Natural killer cell treated with Interleukin-12 subunit alpha and Interleukin-12 subunit beta and Interleukin-15 and Interleukin-18, amount 100 ng/mL, for 72 hours (primary cell): ENCODE measurements around the gene CRYBG1. TPM values are rescaled to one million over a fixed set of nuclear protein-coding genes. Genes with fewer than 3 reads are reported as not detected.

Source experiments
- ATAC-seq, 2 donors: fragments of 150-1000 bp; cut with Tn5 transposase in 1 of 2; sonication (Bioruptor Pico), chemical (Tn5 transposase) in 1 of 2; 2 replicates each; pipeline ENCODE4 v1.10.0; 2021
- DNase-seq: peaks from one replicate; pipeline ENCODE4 v3.0.0; 2022; ENCODE audit warnings: low spot score
- H3K27ac Mint-ChIP-seq, 2 donors: 1 replicate in 1 of 2; 2 replicates in 1 of 2; pipeline ENCODE4 v1.8.0; 2022; ENCODE audit warnings: mixed read lengths in 2 of 2, mild to moderate bottlenecking in 1 of 2, moderate library complexity in 1 of 2
- H3K27me3 Mint-ChIP-seq, 2 donors: 1 replicate in 1 of 2; 2 replicates in 1 of 2; pipeline ENCODE4 v1.8.0; 2022; ENCODE audit warnings: mixed read lengths in 2 of 2
- H3K36me3 Mint-ChIP-seq: one replicate; pipeline ENCODE4 v1.8.0; 2022; ENCODE audit warnings: mixed read lengths
- H3K4me1 Mint-ChIP-seq, 2 donors: 1 replicate in 1 of 2; 2 replicates in 1 of 2; pipeline ENCODE4 v1.8.0; 2022; ENCODE audit warnings: low read depth in 2 of 2, mixed read lengths in 2 of 2, mild to moderate bottlenecking in 1 of 2
- H3K4me3 Mint-ChIP-seq: one replicate; pipeline ENCODE4 v1.8.0; 2022; ENCODE audit warnings: mixed read lengths
- H3K9me3 Mint-ChIP-seq: 2 replicates; pipeline ENCODE4 v1.8.0; 2022; ENCODE audit warnings: mixed read lengths
- total RNA-seq, 2 donors: library from RNA; stranded (reverse); gene quantifications; one replicate each; pipeline ENCODE4 v1.2.3, GENCODE V29; 2022

The CRYBG1 gene
- total RNA-seq, 2 donors from 2014 or later, result 5.8 to 17.0 TPM

DNA sequence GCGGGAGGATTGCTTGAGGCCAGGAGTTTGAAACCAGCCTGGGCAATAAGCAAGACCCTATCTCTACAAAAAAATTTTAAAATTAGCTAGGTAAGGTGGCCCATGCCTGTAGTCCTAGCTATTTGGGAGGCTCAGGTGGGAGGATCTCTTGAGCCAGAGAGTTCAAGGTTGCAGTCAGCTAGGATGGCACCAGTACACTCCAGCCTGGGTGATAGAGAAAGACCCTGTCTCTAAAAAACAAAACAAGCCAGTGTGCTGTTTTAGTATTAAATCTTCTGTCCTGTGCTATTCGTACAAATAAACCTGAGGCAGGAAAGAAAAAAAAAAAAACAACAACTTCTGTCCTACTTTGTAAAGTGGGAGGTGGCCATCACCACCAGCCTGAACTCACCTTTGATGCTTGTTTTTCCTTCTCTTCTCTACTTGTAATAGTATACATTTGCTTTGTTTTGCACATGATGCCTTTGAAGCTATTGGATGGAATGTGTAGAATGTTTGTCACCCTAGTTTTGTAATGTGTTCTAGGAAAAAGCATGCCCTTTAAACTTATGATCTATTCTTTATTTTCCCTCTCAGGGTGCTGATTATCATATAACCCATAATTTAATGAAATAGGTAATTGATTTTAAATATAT is 102.5 kb downstream of the CRYBG1 start:
- no peaks in the 10 kb centered on the region for H3K36me3 Mint-ChIP-seq
- no peak overlapping the region for H3K4me3 Mint-ChIP-seq
- no peaks in the 10 kb centered on the region for H3K9me3 Mint-ChIP-seq
- no peaks in the 10 kb centered on the region for H3K4me1 Mint-ChIP-seq
- H3K27me3 Mint-ChIP-seq, result peaks cover 25 to 29% of the 10 kb centered on the region in 2 donors
- no peak overlapping the region for H3K27ac Mint-ChIP-seq
- no peak for DNase-seq
- no peak for ATAC-seq

DNA sequence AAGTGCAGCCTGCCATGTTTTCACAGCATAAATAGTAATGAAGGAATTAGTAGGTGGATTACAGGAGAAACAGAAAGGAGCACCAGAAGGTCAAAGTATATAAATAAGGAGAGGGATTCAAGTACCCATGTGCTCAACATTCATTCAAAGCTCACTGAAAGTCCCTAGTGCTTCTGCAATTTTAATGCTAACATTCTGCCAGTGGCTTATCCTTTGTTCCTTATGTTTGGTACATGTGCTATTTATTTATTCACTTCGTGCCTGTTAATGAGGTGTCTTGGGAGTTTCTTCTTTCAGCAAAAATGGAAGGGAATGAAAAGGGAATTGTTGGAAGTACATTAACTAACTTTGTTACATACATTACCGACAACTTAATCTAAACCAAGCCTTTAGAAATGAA is 105.7 kb downstream of the CRYBG1 start:
- DNase-seq (no peak), ATAC-seq (no peak)
- Mint-ChIP-seq H3K9me3 (no peaks in the 10 kb centered on the region), H3K27ac (no peak overlapping the region), H3K36me3 (no peaks in the 10 kb centered on the region), H3K27me3 (peaks cover 23 to 30% of the 10 kb centered on the region in 2 donors), H3K4me1 (no peaks in the 10 kb centered on the region), H3K4me3 (no peak overlapping the region)

DNA sequence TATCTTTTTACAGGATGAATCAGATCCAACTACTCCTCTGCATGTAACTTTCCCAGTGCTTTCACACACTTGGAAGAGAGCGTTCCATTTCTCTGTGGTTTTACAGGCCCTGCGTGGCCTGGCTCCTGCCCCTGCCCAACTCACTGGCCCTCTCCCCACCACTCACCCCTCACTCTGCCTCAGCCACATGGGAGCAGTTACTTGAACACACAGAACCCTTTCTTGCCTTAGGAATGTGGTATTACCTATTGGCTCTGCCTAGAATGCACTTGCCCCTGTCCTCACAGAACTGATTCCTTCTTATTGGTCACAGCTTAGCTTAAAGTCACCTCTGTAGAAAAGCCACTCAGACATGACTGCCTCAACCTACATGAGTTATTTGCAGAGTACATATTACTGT is 108.4 kb downstream of the CRYBG1 start:
- DNase-seq, result no peak
- no peak overlapping the region for H3K27ac Mint-ChIP-seq
- ATAC-seq, result no peak
- H3K36me3 Mint-ChIP-seq, result no peaks in the 10 kb centered on the region
- H3K4me1 Mint-ChIP-seq, result no peaks in the 10 kb centered on the region
- peaks cover 21 to 24% of the 10 kb centered on the region in 2 donors for H3K27me3 Mint-ChIP-seq
- no peak overlapping the region for H3K4me3 Mint-ChIP-seq
- no peaks in the 10 kb centered on the region for H3K9me3 Mint-ChIP-seq

DNA sequence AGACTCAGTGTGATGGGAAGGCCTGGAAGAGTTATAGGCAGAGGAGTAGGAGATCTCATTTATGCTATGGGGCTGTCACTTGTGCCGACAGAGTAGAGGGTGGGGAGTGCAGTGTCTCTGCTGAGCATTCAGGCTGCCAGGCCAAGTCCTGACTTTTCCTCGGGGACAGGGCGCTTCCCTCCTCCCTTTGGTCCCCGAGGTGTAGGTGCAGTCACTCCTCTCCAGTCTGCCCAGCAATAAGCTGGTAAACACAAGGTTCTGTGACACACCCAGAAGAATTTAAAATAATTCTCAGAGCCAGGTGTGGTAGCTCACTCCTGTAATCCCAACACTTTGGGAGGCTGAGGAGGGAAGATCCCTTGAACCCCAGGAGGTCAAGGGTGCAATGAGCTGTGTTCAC is 109.4 kb downstream of the CRYBG1 start:
- peaks cover 21 to 24% of the 10 kb centered on the region in 2 donors for H3K27me3 Mint-ChIP-seq
- H3K4me3 Mint-ChIP-seq, result no peak overlapping the region
- H3K4me1 Mint-ChIP-seq, result no peaks in the 10 kb centered on the region
- no peak for DNase-seq
- H3K9me3 Mint-ChIP-seq, result no peaks in the 10 kb centered on the region
- H3K36me3 Mint-ChIP-seq, result no peaks in the 10 kb centered on the region
- H3K27ac Mint-ChIP-seq, result no peak overlapping the region
- ATAC-seq, result no peak

DNA sequence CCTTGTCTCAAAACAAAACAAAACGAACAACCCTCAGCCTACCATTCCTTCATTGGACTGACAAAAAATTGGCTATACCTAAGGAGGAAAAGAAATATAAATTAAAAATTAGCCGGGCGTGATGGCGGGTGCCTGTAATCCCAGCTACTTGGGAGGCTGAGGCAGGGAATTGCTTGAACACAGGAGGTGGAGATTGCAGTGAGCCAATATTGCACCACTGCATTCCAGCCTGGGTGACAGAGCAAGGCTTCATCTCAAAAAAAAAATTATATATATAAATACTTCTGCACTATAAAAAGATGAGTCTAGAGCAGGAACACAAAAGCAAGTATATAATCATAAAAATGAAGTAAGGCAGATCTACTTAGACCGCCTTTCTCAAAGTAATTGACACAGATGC is 109.8 kb downstream of the CRYBG1 start:
- DNase-seq, result no peak
- Mint-ChIP-seq H3K27me3 (peaks cover 18 to 24% of the 10 kb centered on the region in 2 donors), H3K27ac (no peak overlapping the region), H3K9me3 (no peaks in the 10 kb centered on the region), H3K4me3 (no peak overlapping the region), H3K36me3 (no peaks in the 10 kb centered on the region), H3K4me1 (no peaks in the 10 kb centered on the region)
- no peak for ATAC-seq

DNA sequence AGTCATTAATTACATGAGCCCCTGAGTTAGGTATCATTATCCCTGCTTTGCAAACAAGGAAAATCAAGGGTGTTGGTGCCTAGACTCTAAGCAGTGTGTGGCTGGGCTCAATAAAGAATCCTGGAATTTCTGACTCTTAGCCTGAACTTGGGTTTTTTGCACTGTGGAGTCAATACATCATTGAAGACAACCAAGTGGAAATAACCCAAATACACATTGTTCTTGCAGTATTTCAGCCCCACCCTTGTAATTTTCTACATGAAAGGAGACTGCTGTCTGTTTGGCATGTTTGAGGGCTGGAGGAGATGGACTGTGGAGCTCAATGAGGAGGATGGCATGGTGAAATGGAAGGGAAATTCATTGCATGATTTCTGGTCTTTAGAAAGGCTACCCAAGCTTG is 110.3 kb downstream of the CRYBG1 start:
- ATAC-seq (no peak), DNase-seq (no peak)
- no peak overlapping the region for H3K4me3 Mint-ChIP-seq
- no peak overlapping the region for H3K27ac Mint-ChIP-seq
- H3K36me3 Mint-ChIP-seq, result no peaks in the 10 kb centered on the region
- H3K27me3 Mint-ChIP-seq, result peaks cover 18 to 22% of the 10 kb centered on the region in 2 donors
- H3K9me3 Mint-ChIP-seq, result no peaks in the 10 kb centered on the region
- no peaks in the 10 kb centered on the region for H3K4me1 Mint-ChIP-seq

DNA sequence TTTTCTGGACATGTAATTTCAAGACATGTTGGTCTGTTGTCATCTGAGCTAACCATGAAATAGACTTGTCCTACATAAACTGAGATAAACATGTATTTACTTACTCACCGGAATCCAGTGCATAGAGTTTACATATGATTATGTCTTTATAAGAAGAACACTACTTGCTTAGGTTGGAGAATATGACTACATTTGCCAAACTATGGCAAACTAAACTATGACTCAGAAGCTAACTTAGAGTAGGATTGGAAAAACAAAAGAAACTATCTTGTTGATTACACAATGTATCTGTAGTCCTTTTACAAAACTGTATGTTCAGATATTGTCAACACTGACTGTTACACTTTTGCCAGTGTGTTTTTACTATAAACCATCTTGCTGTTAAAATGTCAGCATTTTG is 113.3 kb downstream of the CRYBG1 start:
- Mint-ChIP-seq H3K4me3 (no peak overlapping the region), H3K9me3 (no peaks in the 10 kb centered on the region), H3K27me3 (peaks cover 0 to 7% of the 10 kb centered on the region in 2 donors), H3K27ac (no peak overlapping the region), H3K4me1 (no peaks in the 10 kb centered on the region), H3K36me3 (no peaks in the 10 kb centered on the region)
- no peak for DNase-seq
- no peak for ATAC-seq

DNA sequence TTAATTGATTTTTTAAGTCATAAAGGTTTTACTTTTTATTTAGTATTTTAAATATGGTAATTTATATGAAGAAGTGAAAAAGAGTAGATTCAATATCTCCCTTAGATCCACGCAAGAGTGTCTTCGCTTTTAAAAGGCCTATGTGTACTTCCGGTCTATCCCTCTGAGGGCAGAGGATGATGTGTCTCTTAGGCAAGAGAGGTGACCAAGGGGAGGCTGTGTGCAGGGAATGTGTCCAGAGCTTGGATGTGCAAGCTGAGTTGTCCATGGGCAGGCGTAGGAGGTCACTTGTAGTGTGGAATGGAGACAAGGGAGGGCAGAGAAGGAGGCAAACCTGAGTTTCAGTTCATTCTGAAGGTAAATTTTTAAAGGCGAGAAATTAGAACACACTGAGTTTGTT is 113.9 kb downstream of the CRYBG1 start:
- Mint-ChIP-seq H3K27ac (no peak overlapping the region), H3K36me3 (no peaks in the 10 kb centered on the region), H3K27me3 (peaks cover 0 to 5% of the 10 kb centered on the region in 2 donors), H3K9me3 (no peaks in the 10 kb centered on the region), H3K4me1 (no peaks in the 10 kb centered on the region), H3K4me3 (no peak overlapping the region)
- DNase-seq (no peak), ATAC-seq (no peak)

DNA sequence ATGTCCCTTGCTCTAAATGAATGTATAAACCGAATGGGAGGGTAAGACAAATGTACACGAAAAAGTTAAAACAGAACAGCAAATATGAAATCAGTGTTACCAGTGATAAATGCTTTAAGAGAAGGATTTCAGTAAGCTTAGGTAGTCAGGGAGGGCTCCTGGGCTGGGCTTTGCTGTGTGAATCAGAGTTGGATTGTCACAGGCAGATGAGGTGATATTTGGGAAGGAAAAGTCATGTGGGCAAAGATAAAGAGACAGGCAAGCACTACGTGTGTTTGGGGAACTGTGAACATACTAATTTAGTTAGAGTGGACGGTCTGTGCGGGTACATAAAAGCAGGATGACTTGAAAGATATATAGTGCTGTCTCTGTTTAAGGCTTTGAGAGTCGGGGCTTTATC is 114.8 kb downstream of the CRYBG1 start:
- Mint-ChIP-seq H3K36me3 (no peaks in the 10 kb centered on the region), H3K27me3 (peaks cover 0 to 5% of the 10 kb centered on the region in 2 donors), H3K27ac (no peak overlapping the region), H3K4me1 (no peaks in the 10 kb centered on the region), H3K4me3 (no peak overlapping the region), H3K9me3 (no peaks in the 10 kb centered on the region)
- no peak for ATAC-seq
- no peak for DNase-seq

DNA sequence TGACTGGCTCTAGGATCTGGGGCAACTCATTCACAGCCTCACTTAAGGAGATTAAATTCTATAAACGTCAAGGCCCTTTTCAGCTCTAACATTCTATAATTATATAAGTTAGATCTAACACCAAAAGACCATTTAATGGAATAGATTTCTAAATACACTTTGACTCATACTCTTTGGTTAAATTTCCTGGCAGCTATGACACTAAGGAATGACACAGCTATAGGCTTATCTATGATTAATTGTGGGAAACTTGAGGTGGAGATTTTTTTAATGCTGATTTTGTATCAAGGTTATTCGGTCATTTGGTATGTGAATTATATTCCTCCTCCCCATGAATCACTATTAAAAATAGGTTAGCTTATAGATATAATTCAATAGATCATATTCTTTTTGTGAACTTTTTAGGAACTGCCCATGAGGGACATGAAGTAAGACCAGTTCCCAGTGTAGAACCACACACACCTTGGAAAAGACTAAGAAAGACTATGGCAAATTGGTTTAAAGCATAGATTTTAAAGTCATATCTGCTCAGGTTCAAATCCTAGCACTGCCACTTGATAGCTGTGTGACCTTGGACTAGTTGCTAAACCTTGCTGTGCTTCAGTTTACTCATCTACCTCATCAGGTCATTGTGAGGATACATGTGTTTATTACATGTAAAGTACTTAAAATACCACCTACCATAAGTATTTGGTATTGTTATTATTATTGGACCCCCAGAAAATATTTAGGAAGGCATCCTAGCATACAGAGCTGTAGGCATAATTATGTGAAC is 116.0 kb downstream of the CRYBG1 start:
- H3K36me3 Mint-ChIP-seq, result no peaks in the 10 kb centered on the region
- no peak for ATAC-seq

DNA sequence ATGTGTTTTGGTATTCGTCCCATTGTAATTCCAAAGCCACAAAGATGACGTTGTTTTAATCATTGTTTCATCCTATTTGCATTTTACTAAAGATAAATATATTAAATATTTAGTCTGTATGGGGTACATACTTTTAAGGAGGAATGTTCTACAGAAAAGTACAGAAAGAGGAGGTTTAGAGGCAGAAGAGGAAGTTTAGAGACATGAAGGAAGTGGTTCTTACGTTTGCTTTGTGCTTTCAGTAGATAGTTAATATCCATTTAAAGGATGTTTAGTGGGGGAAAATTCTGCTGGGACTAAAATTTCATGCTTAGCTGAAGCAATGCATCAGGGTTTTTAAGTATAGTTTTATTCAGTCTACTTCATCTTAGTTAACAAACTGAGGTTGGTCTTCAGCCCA is 116.6 kb downstream of the CRYBG1 start:
- DNase-seq, result no peak
- no peaks in the 10 kb centered on the region for H3K9me3 Mint-ChIP-seq
- H3K4me3 Mint-ChIP-seq, result no peak overlapping the region

More for the DNA sequence above, 116.0 kb downstream of the CRYBG1 start:
- Mint-ChIP-seq H3K4me1 (no peaks in the 10 kb centered on the region), H3K27me3 (peaks cover 0 to 5% of the 10 kb centered on the region in 2 donors), H3K4me3 (no peak overlapping the region), H3K9me3 (no peaks in the 10 kb centered on the region), H3K27ac (no peak overlapping the region)
- DNase-seq, result no peak

DNA sequence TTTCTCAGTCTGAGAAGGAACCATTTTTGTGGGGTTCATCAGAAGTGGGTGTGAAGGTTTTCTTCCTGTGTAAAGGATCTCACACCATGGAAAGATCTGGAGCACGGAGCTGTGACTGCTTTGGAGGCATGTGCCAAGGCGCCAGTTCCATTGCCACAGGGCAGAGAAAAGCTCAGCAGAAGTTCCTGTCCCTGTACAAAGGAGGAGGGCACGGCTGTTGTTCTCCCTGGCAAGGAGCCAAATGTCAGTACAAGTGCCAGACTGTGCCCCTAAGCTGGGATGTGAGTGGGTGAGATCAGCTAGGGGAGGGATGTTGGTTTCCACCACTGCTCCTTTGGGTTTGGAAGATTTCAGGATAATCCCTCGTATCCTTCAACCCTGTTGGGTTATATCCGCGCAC is 117.3 kb downstream of the CRYBG1 start:
- H3K4me3 Mint-ChIP-seq, result no peak overlapping the region
- H3K27me3 Mint-ChIP-seq, result peaks cover 0 to 5% of the 10 kb centered on the region in 2 donors
- no peaks in the 10 kb centered on the region for H3K9me3 Mint-ChIP-seq
- no peaks in the 10 kb centered on the region for H3K4me1 Mint-ChIP-seq
- no peak overlapping the region for H3K27ac Mint-ChIP-seq
- H3K36me3 Mint-ChIP-seq, result no peaks in the 10 kb centered on the region
- ATAC-seq, result no peak
- DNase-seq, result no peak

More for the DNA sequence above, 116.6 kb downstream of the CRYBG1 start:
- ATAC-seq, result no peak
- peaks cover 0 to 5% of the 10 kb centered on the region in 2 donors for H3K27me3 Mint-ChIP-seq
- H3K27ac Mint-ChIP-seq, result no peak overlapping the region
- no peaks in the 10 kb centered on the region for H3K36me3 Mint-ChIP-seq
- no peaks in the 10 kb centered on the region for H3K4me1 Mint-ChIP-seq

DNA sequence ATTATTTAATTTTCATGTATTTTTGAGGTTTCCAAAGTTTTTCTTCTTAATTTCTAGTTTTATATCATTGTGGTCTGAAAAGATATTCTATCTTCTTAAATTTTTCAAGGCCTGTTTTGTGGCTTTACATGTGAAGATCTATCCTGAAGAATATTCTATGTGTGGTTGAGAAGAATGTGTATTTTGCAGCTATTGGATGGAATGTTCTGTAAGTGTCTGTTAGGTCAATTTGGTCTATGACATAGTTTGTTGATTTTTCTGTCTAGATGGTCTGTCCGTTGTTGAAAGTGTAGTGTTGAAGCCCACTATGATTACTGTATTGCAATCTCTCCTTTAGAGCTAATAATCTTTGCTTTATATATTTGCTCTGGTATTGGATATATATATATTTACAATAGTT is 125.7 kb downstream of the CRYBG1 start:
- Mint-ChIP-seq H3K36me3 (no peaks in the 10 kb centered on the region), H3K27ac (no peak overlapping the region), H3K4me3 (no peak overlapping the region), H3K4me1 (no peaks in the 10 kb centered on the region), H3K9me3 (no peaks in the 10 kb centered on the region), H3K27me3 (peaks cover 0 to 8% of the 10 kb centered on the region in 2 donors)
- ATAC-seq, result no peak
- DNase-seq, result no peak

DNA sequence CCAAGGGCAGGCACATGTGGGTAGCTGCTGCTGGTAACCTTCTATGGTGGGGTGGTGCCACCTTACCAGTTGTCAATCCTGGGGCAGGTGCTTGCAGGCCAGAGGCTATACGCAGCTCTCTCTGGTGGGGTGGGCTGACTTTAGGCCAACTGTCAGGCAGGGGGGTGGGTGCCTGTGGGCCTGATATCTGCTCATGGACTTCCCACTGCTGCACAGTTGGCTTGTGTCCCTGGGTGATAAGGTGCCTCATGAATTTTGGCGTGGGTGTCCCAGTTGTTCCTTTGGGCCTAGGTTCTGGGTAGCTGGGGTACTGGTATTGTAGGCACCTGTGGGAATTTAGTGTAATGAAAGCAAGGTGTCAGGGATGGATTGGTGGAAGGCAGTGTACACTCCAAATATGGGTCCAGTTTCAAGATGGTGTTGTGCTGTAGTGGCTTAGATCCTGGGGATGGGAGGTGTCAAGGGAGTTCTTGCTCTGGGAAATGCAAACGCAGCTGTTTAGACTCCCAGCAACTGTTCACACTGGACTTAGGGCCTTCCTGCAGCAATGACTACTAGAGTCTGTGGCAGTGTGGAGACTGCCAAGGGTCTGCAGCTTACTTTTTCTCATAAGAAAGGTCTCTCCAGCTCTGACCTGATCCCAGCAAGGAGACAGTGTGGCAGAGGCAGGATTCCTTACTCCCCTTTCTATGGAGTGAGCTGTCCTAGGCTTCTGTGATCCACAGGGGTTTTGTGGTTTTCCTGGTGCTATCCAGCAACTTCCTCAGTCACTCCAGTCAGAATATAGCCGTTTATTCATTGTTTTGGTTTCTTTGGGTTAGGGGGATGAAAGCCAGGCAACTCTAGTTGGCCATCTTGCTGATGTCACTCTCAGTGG is 128.2 kb downstream of the CRYBG1 start:
- Mint-ChIP-seq H3K4me3 (no peak overlapping the region), H3K4me1 (no peaks in the 10 kb centered on the region), H3K27ac (no peak overlapping the region), H3K9me3 (no peaks in the 10 kb centered on the region), H3K36me3 (no peaks in the 10 kb centered on the region), H3K27me3 (peaks cover 12 to 19% of the 10 kb centered on the region in 2 donors)
- DNase-seq (no peak), ATAC-seq (no peak)
